Neural progenitor cell (in vitro differentiated cells): ENCODE data around the gene SAA2. TPM values are rescaled to one million over a fixed set of nuclear protein-coding genes. Genes with fewer than 3 reads are reported as not detected.
"Not testable (repeated sequence)": the region's sequence is repeated elsewhere in the genome, so short reads cannot be mapped to it uniquely, and the experiment has no call there.

Source experiments
- DNase-seq: peaks from one replicate; pipeline ENCODE4 v3.0.0-alpha.2; 2016; ENCODE audit warnings: low spot score
- H2AFZ ChIP-seq: fragments of 200-600 bp; sonication (generic); replicated peaks from 2 replicates; pipeline ENCODE4 v1.6.1; 2016; ENCODE audit warnings: antibody characterized with exemption
- H3F3A ChIP-seq: fragments of 200-600 bp; sonication (generic); 2 replicates; pipeline ENCODE4 v1.6.1; 2016; ENCODE audit warnings: antibody characterized with exemption, low read depth
- H3K27ac ChIP-seq: fragments of 200-600 bp; sonication (generic); 2 replicates; pipeline ENCODE4 v1.5.1; 2016; ENCODE audit warnings: mild to moderate bottlenecking
- H3K27me3 ChIP-seq: fragments of 200-600 bp; sonication (generic); 2 replicates; pipeline ENCODE4 v1.6.1; 2016; ENCODE audit warnings: mild to moderate bottlenecking, moderate library complexity
- H3K36me3 ChIP-seq: fragments of 200-600 bp; sonication (generic); 2 replicates; pipeline ENCODE4 v1.5.1; 2016
- H3K4me1 ChIP-seq: fragments of 200-600 bp; sonication (generic); 2 replicates; pipeline ENCODE4 v1.6.1; 2016; ENCODE audit warnings: mixed run types
- H3K4me2 ChIP-seq: fragments of 200-600 bp; sonication (generic); 2 replicates; pipeline ENCODE4 v1.6.1; 2016
- H3K4me3 ChIP-seq: fragments of 200-600 bp; sonication (generic); 2 replicates; pipeline ENCODE4 v1.5.1; 2016
- H3K79me2 ChIP-seq: fragments of 200-600 bp; sonication (generic); 2 replicates; pipeline ENCODE4 v1.6.1; 2016; ENCODE audit warnings: low read depth
- H3K9ac ChIP-seq: fragments of 200-600 bp; sonication (generic); 2 replicates; pipeline ENCODE4 v1.6.1; 2016
- H3K9me3 ChIP-seq: fragments of 200-600 bp; sonication (generic); 2 replicates; pipeline ENCODE4 v1.5.1; 2016; ENCODE audit warnings: low read depth
- H4K20me1 ChIP-seq: fragments of 200-600 bp; sonication (generic); 2 replicates; pipeline ENCODE4 v1.6.1; 2016; ENCODE audit warnings: low read depth
- H3K27ac Mint-ChIP-seq: 3 replicates; pipeline ENCODE4 v1.8.0; 2021; ENCODE audit warnings: mixed read lengths
- H3K27me3 Mint-ChIP-seq: 2 replicates; pipeline ENCODE4 v1.8.0; 2022; ENCODE audit warnings: low read depth, mild to moderate bottlenecking, inconsistent platforms, moderate library complexity, mixed read lengths; ENCODE audit not compliant: insufficient read depth
- H3K36me3 Mint-ChIP-seq: 3 replicates; pipeline ENCODE4 v1.8.0; 2021; ENCODE audit warnings: mixed read lengths
- H3K4me1 Mint-ChIP-seq: 3 replicates; pipeline ENCODE4 v1.8.0; 2021; ENCODE audit warnings: mixed read lengths
- H3K4me3 Mint-ChIP-seq: 3 replicates; pipeline ENCODE4 v1.8.0; 2021; ENCODE audit warnings: mild to moderate bottlenecking, moderate library complexity, mixed read lengths
- H3K9me3 Mint-ChIP-seq: 3 replicates; pipeline ENCODE4 v1.8.0; 2020; ENCODE audit warnings: mixed read lengths
- CTCF ChIP-seq: fragments of 200-600 bp; sonication (generic); IDR thresholded peaks from 2 replicates; pipeline ENCODE4 v1.5.1; 2017; ENCODE audit warnings: antibody characterized with exemption, mild to moderate bottlenecking
- EZH2 ChIP-seq: fragments of 200-600 bp; sonication (generic); IDR thresholded peaks from 2 replicates; pipeline ENCODE4 v1.6.1; 2017; ENCODE audit warnings: antibody characterized with exemption, mild to moderate bottlenecking, moderate library complexity
- EZH2phosphoT487 ChIP-seq: fragments of 200-600 bp; sonication (generic); IDR thresholded peaks from 2 replicates; pipeline ENCODE4 v1.6.1; 2017; ENCODE audit warnings: antibody characterized with exemption
- total RNA-seq: library from RNA; depleted of rRNA; stranded (reverse); fragments of >200 nt; gene quantifications from 2 replicates; pipeline ENCODE4 v1.2.3, GENCODE V29; 2015; ENCODE audit warnings: low replicate concordance

Gene SAA2
- total RNA-seq, 1 donor from 2014 or later, result not detected

- Histone ChIP-seq H3K9ac (no peak overlapping the region), H3K4me1 (no peaks in the 10 kb centered on the region), H3K36me3 (no peaks in the 10 kb centered on the region), H3K79me2 (no peaks in the 10 kb centered on the region), H3K4me2 (no peak overlapping the region), H3K27ac (no peak overlapping the region), H3K27me3 (no peaks in the 10 kb centered on the region), H3K4me3 (no peak overlapping the region), H2AFZ (no peak overlapping the region), H3F3A (no peaks in the 10 kb centered on the region), H4K20me1 (no peaks in the 10 kb centered on the region), H3K9me3 (no peaks in the 10 kb centered on the region)
- Mint-ChIP-seq H3K4me1 (no peaks in the 10 kb centered on the region), H3K4me3 (no peak overlapping the region), H3K27ac (no peak overlapping the region), H3K36me3 (no peaks in the 10 kb centered on the region), H3K9me3 (no peaks in the 10 kb centered on the region), H3K27me3 (peaks cover 7% of the 10 kb centered on the region)
- TF ChIP-seq EZH2, result no peak
- TF ChIP-seq CTCF, result no peak
- TF ChIP-seq EZH2phosphoT487, result no peak
- DNase-seq, result no peak
These were observed 5.4 kb upstream of the SAA2 start for GRCh38 chr11:18253778-18254338.

GRCh38 chr11:18253233-18253632 is 4.8 kb upstream of the SAA2 start:
- no peaks in the 10 kb centered on the region for H4K20me1 ChIP-seq
- Mint-ChIP-seq H3K27ac (no peak overlapping the region), H3K36me3 (no peaks in the 10 kb centered on the region), H3K4me3 (no peak overlapping the region), H3K4me1 (no peaks in the 10 kb centered on the region), H3K27me3 (peaks cover 11% of the 10 kb centered on the region), H3K9me3 (no peaks in the 10 kb centered on the region)
- no peak overlapping the region for H3K9ac ChIP-seq
- no peaks in the 10 kb centered on the region for H3F3A ChIP-seq
- H3K4me1 ChIP-seq, result no peaks in the 10 kb centered on the region
- H3K36me3 ChIP-seq, result no peaks in the 10 kb centered on the region
- no peak overlapping the region for H3K4me2 ChIP-seq
- TF ChIP-seq CTCF, result no peak
- TF ChIP-seq EZH2phosphoT487, result no peak
- TF ChIP-seq EZH2, result no peak
- no peak overlapping the region for H2AFZ ChIP-seq
- no peaks in the 10 kb centered on the region for H3K79me2 ChIP-seq
- H3K27ac ChIP-seq, result no peak overlapping the region
- H3K9me3 ChIP-seq, result no peaks in the 10 kb centered on the region
- DNase-seq, result no peak
- H3K4me3 ChIP-seq, result no peak overlapping the region
- H3K27me3 ChIP-seq, result no peaks in the 10 kb centered on the region

- H3K9me3 Mint-ChIP-seq, H3F3A ChIP-seq, H3K79me2 ChIP-seq, H3K27me3 Mint-ChIP-seq, H3K27ac Mint-ChIP-seq, H3K4me3 Mint-ChIP-seq, H3K27ac ChIP-seq, H3K27me3 ChIP-seq, H3K4me1 Mint-ChIP-seq, H3K36me3 ChIP-seq, H3K36me3 Mint-ChIP-seq, H3K9me3 ChIP-seq, H3K4me2 ChIP-seq, DNase-seq, H4K20me1 ChIP-seq, H3K4me1 ChIP-seq, H2AFZ ChIP-seq, H3K9ac ChIP-seq, H3K4me3 ChIP-seq: not testable (repeated sequence)
These were observed 1.3 kb downstream of the SAA2 start for GRCh38 chr11:18247191-18247581.

GRCh38 chr11:18246379-18247190 is 1.9 kb downstream of the SAA2 start:
- not testable (repeated sequence) for H3K9me3 ChIP-seq, H4K20me1 ChIP-seq, H3K27me3 Mint-ChIP-seq, H3K79me2 ChIP-seq, H3K36me3 Mint-ChIP-seq, DNase-seq, H2AFZ ChIP-seq, H3K9ac ChIP-seq, H3K9me3 Mint-ChIP-seq, H3K27ac Mint-ChIP-seq, H3K4me3 Mint-ChIP-seq, H3K27me3 ChIP-seq, H3K4me2 ChIP-seq, H3K36me3 ChIP-seq, H3K4me3 ChIP-seq, H3F3A ChIP-seq, H3K27ac ChIP-seq, H3K4me1 Mint-ChIP-seq, H3K4me1 ChIP-seq
